Astrocyte (in vitro differentiated cells and primary cell): ENCODE measurements around the gene TIMP3.

Experiments
- CTCF ChIP-seq: IDR thresholded peaks from 2 replicates; pipeline ENCODE4 v1.5.1; 2011; ENCODE audit warnings: low read depth, mild to moderate bottlenecking, inconsistent platforms, low read length, moderate library complexity; ENCODE audit not compliant: insufficient read depth
- EZH2 ChIP-seq: IDR thresholded peaks from 2 replicates; pipeline ENCODE4 v1.6.1; 2012; ENCODE audit warnings: mild to moderate bottlenecking, low read length, inconsistent platforms; ENCODE audit not compliant: insufficient read depth

GRCh38 chr22:32850591-32851517 is 49.3 kb downstream of the TIMP3 start:
- TF ChIP-seq CTCF = no peak
- TF ChIP-seq EZH2 = no peak
